SK-N-MC (cell line): ENCODE results near the gene SPATS2L.

Experiments
- DNase-seq: peaks from one replicate; pipeline ENCODE4 v3.0.0-alpha.2; 2011; ENCODE audit warnings: low read depth, low spot score
- H3K27ac ChIP-seq: fragments of 200-600 bp; sonication (generic); 2 replicates; pipeline ENCODE4 v1.5.1; 2016; ENCODE audit warnings: mixed run types
- H3K36me3 ChIP-seq: fragments of 200-600 bp; sonication (generic); 2 replicates; pipeline ENCODE4 v1.6.1; 2017; ENCODE audit warnings: antibody characterized with exemption, low read length, mixed read lengths; ENCODE audit not compliant: insufficient read depth
- H3K4me3 ChIP-seq: fragments of 200-600 bp; sonication (generic); 2 replicates; pipeline ENCODE4 v1.5.1; 2016
- H3K9ac ChIP-seq: fragments of 200-600 bp; sonication (generic); 2 replicates; pipeline ENCODE4 v1.8.0; 2017; ENCODE audit warnings: mixed run types, mixed read lengths; ENCODE audit not compliant: insufficient read length
- H3K9me3 ChIP-seq: fragments of 200-600 bp; sonication (generic); 2 replicates; pipeline ENCODE4 v1.6.1; 2017; ENCODE audit warnings: low read depth, mild to moderate bottlenecking, antibody characterized with exemption, low read length, moderate library complexity, mixed read lengths
- EZH2 ChIP-seq: fragments of 200-600 bp; sonication (generic); IDR thresholded peaks from one replicate; pipeline ENCODE4 v1.6.1; 2017; ENCODE audit warnings: antibody characterized with exemption
- FOXP2 ChIP-seq: optimal IDR thresholded peaks from 2 replicates; pipeline ENCODE3; 2011; ENCODE audit warnings: mild to moderate bottlenecking, moderate library complexity; ENCODE audit not compliant: insufficient read depth; ENCODE audit errors: extremely low read length, control extremely low read depth
- POLR2AphosphoS5 ChIP-seq: IDR thresholded peaks from 2 replicates; pipeline ENCODE4 v1.6.1; 2012; ENCODE audit warnings: mild to moderate bottlenecking, low read depth, low read length, borderline replicate concordance

Gene SPATS2L

GRCh38 chr2:200365209-200365608, 58.7 kb downstream of the SPATS2L start:
- Histone ChIP-seq H3K9ac (no peak overlapping the region), H3K27ac (no peak overlapping the region), H3K36me3 (no peaks in the 10 kb centered on the region), H3K4me3 (no peak overlapping the region), H3K9me3 (no peaks in the 10 kb centered on the region)
- no peak for DNase-seq
- TF ChIP-seq POLR2AphosphoS5: no peak
- TF ChIP-seq EZH2: no peak
- no peak for TF ChIP-seq FOXP2

DNA sequence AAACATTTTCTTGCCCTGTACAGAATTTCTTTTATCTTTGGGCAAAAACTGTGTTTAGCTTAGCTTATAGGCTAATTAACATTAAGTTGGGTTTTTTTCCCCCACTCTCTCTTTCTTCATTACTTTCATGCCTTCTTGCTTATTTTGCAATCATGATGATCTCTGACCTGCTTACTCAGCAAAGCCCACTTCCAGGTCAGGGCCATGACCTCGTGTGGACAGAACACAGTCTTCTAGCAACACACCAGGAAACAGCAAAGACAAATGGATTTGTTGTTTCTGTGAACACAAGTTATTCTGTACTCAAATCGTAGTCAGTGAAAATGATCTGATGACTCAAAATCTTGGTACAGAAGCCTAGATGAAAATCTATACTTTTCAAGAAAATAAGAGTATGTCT, 60.7 kb downstream of the SPATS2L start:
- Histone ChIP-seq H3K9me3 (no peaks in the 10 kb centered on the region), H3K4me3 (no peak overlapping the region), H3K36me3 (no peaks in the 10 kb centered on the region), H3K9ac (no peak overlapping the region), H3K27ac (no peak overlapping the region)
- TF ChIP-seq FOXP2: no peak
- no peak for TF ChIP-seq EZH2
- TF ChIP-seq POLR2AphosphoS5: no peak
- no peak for DNase-seq

DNA sequence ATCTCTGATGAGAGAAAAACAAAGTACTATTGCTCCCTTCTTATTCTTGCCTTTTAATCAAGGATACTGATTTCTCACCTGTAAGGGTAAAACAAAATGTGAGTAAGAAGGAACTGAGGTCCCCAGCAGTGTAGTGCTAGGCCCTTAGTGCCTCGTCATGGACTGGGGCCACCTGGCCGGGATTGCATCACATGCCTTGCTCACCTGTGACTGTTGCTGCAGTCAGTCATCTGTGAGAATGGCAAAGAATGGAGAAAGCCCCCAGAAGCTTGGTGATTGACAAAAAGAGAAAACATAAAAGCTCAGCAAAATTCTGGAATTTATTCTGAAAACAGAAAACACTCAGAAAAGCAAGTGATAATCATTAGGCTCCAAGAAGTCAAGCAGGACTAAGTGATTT, 63.4 kb downstream of the SPATS2L start:
- Histone ChIP-seq H3K4me3 (no peak overlapping the region), H3K36me3 (no peaks in the 10 kb centered on the region), H3K9me3 (no peaks in the 10 kb centered on the region), H3K27ac (no peak overlapping the region), H3K9ac (no peak overlapping the region)
- no peak for DNase-seq
- TF ChIP-seq FOXP2 (no peak), EZH2 (no peak), POLR2AphosphoS5 (no peak)

DNA sequence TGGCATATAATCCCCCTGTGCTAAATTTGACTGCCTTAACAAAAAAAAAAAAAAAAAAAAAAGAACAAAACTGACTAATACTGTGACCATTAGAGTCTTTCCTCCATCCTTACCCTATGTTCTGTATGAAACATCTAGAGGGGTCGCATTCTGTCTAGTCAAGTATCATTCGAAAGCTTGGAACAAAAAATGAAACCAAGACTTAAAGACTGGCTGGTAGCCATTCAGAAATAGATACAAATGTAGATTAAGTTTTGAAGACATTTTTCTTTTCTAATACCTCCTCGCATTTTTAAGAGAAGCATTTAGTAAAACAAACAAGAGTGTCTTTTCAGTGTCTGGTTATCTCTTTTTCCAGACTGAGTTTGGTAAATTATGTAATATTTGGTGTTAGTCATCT, 66.7 kb downstream of the SPATS2L start:
- H3K4me3 ChIP-seq: no peak overlapping the region
- H3K9ac ChIP-seq: no peak overlapping the region
- no peaks in the 10 kb centered on the region for H3K9me3 ChIP-seq
- H3K27ac ChIP-seq: no peak overlapping the region
- no peak for DNase-seq
- no peak for TF ChIP-seq EZH2
- TF ChIP-seq POLR2AphosphoS5: no peak
- no peak for TF ChIP-seq FOXP2
- no peaks in the 10 kb centered on the region for H3K36me3 ChIP-seq

DNA sequence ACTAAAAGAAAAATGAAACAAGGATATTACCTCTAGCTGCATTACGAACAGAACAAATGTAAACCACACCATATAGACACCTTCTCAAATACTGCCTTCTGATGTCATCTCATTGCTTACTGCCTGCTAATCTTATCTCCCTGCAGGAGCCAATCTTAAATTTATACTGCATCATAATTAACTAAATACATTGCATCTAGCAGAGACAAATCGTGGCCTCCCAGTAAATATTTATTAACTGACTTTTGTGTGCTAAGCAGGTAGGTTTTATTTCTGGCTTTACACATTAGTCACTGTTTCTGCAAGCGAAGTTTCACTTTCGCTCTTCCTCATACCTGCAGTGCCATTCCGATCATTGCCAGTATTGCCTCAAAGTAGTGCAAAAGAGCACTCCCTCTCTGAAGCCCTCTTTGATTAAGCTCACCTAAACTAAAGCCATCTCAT, 67.5 kb downstream of the SPATS2L start:
- DNase-seq: no peak
- H3K9ac ChIP-seq: no peak overlapping the region
- no peaks in the 10 kb centered on the region for H3K9me3 ChIP-seq
- no peak overlapping the region for H3K27ac ChIP-seq
- no peaks in the 10 kb centered on the region for H3K36me3 ChIP-seq
- H3K4me3 ChIP-seq: no peak overlapping the region
- TF ChIP-seq EZH2 (no peak), FOXP2 (no peak), POLR2AphosphoS5 (no peak)

DNA sequence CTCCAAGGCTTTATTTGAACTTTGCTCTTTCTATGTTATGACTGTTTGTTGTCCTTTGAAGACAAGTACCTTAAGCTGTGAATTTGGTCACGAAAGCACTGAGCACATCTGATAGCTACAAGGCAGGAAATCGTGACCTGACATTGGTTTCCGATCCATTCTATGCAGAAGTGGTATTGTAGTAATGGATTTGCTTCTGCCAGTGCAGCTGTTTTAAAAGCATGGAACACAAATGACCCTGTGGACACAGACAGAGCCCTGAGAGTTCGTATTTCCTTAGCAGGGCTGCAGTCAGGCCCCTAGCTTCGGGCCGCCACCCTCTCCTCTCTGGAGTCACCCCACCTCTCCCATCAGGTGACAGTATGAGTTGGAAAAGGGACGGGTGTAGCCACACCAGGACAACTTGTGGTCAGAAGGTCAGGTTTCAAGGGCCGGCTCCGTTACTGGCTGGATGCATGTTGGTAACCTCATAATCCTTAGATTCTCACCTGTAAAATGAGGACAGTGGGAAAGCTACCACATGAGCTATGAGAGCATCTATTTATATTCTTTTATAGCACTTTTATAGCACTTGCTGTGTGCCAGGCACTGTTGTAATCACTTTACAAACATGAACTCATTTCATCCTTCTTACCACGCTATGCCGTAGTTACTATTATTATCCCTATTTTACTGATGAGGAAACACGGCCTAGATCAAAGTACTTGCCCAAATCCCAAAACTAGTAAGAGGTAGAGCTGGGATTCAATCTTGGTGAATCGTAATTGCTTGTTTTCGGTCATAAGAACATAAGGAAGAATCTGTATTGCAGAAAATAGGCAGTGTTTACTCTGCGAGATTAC, 70.2 kb downstream of the SPATS2L start:
- 0 out of 2 replicates have a peak overlapping the region, but pooled peaks have one; percentile 4 for H3K27ac ChIP-seq
- no peaks in the 10 kb centered on the region for H3K36me3 ChIP-seq
- no peak overlapping the region for H3K4me3 ChIP-seq
- no peak for TF ChIP-seq FOXP2
- TF ChIP-seq POLR2AphosphoS5: no peak
- TF ChIP-seq EZH2: no peak
- no peak for DNase-seq
- no peak overlapping the region for H3K9ac ChIP-seq
- H3K9me3 ChIP-seq: no peaks in the 10 kb centered on the region

- peak overlapping the region; percentile 89 for H3K27ac ChIP-seq
- no peak for DNase-seq
- H3K9ac ChIP-seq: no peak overlapping the region
- H3K4me3 ChIP-seq: peak overlapping the region; percentile 25; the same call in 1 of the 2 replicates
- TF ChIP-seq FOXP2: no peak
- TF ChIP-seq EZH2: no peak
- TF ChIP-seq POLR2AphosphoS5: no peak
- no peaks in the 10 kb centered on the region for H3K36me3 ChIP-seq
- H3K9me3 ChIP-seq: no peaks in the 10 kb centered on the region
These were observed 71.2 kb downstream of the SPATS2L start for GRCh38 chr2:200377355-200378336.

DNA sequence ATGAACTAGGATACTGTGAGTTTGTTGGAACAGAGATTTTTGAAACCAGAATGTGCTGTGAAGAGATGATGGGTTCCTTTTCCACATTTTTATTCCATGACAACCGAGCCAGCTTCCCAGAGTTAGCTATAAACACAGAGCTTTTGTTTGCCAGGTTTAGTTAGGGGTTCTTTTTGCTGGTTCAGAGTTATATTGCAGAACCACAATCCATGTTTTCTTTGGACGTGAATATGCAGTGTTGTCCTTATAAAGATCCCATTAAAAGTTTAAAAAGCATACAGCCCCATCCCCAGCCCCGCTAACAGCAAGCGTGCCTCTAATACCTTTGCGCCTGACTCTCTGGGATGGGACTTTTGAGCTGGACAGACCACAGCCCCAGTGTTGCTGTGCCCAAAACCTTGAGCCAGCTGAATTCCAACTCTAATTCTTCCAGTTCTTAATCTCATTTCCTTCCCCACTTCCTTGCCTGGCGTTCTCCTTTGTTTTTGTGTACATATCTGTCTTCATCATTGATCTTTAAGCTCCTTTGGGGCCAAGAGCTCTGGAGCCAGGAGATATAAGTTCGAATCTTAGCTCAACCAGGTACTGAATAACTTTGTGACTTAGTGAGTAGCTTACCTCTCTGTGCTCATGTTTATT, 72.3 kb downstream of the SPATS2L start:
- DNase-seq: no peak
- no peaks in the 10 kb centered on the region for H3K9me3 ChIP-seq
- H3K4me3 ChIP-seq: peak overlapping the region; percentile 64
- peak overlapping the region; percentile 21 for H3K9ac ChIP-seq
- peak overlapping the region; percentile 89 for H3K27ac ChIP-seq
- H3K36me3 ChIP-seq: no peaks in the 10 kb centered on the region
- TF ChIP-seq EZH2: no peak
